T-helper 17 cell (primary cell): ENCODE results near the gene TRERF1. TPM values are rescaled to one million over a fixed set of nuclear protein-coding genes. Genes with fewer than 3 reads are reported as not detected.
"Not testable (repeated sequence)": the region's sequence is repeated elsewhere in the genome, so short reads cannot be mapped to it uniquely, and the experiment has no call there.

Source experiments
- ATAC-seq: fragments of 150-1000 bp; cut with Tn5 transposase; 2 replicates; pipeline ENCODE4 v1.10.0; 2021; ENCODE audit warnings: mild to moderate bottlenecking, moderate library complexity
- DNase-seq, 3 donors: peaks; one replicate each; pipeline versions ENCODE4 v3.0.0 to v3.0.0-alpha.2; 2020 to 2021
- H3K9me3 ChIP-seq: one replicate; pipeline ENCODE4 v1.7.0; 2013; ENCODE audit warnings: low read length, mild to moderate bottlenecking; ENCODE audit not compliant: control insufficient read depth, poor library complexity, severe bottlenecking
- H3K27ac Mint-ChIP-seq: one replicate; pipeline ENCODE4 v1.8.0; 2022; ENCODE audit warnings: mild to moderate bottlenecking, moderate library complexity, mixed read lengths
- H3K27me3 Mint-ChIP-seq: one replicate; pipeline ENCODE4 v1.8.0; 2022; ENCODE audit warnings: mixed read lengths
- H3K36me3 Mint-ChIP-seq: one replicate; pipeline ENCODE4 v1.8.0; 2022; ENCODE audit warnings: low read depth, mixed read lengths
- H3K4me1 Mint-ChIP-seq: one replicate; pipeline ENCODE4 v1.8.0; 2022; ENCODE audit warnings: mild to moderate bottlenecking, mixed read lengths
- H3K4me3 Mint-ChIP-seq: one replicate; pipeline ENCODE4 v1.8.0; 2022; ENCODE audit warnings: mild to moderate bottlenecking, moderate library complexity, mixed read lengths
- total RNA-seq, 4 donors: library from RNA in 2 of 4; stranded (reverse) in 2 of 4; gene quantifications; one replicate each; pipeline ENCODE4 v1.2.3 and lab custom pipeline; 2022 to 2026

Gene TRERF1
- total RNA-seq, 2 donors from 2014 or later, result 28.6 to 31.2 TPM

DNA sequence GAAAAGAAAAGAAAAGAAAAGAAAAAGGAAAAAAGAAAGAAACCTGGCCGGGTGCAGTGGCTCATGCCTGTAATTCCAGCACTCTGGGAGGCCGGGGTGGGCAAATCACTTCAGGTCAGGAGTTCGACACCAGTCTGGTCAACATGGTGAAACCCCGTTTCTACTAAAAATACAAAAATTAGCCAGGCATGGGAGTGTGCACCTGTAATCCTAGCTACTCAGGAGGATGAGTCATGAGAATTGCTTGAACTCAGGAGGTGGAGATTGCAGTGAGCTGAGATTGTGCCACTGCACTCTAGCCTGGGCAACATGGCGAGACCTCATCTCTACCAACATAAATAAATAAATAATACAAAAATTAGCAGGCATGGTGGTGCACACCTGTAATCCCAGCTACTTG, 259.3 kb downstream of the TRERF1 start:
- not testable (repeated sequence) for H3K4me1 Mint-ChIP-seq, H3K36me3 Mint-ChIP-seq

DNA sequence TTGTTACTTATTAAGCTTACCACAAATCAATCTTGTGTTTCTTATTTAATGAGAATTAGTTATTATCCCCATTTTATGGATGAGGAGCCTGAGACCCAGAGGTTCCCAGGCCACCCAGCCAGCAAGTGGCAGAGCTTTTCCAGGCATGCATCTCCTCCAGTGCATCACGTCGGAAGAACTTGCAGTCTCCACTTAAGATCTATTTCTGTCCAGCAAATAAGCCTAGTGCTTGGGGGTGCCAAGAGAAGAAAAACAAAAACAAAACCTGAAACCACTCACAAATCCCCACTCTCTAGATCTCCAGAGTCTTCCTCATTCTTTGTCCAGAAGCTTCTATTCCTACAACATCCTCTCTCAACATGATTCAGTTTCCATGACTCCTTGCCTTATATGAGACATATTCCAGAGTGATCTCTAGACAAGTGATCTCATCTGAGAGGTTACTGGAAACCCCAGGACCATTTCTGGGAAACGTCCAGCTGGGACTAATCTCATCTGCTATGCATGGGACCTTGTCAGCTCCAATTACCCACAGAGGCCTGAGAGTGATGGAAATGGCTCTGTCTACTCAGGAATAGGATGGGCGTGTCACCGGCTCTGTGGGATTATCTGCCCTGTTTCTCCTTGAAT, 261.1 kb downstream of the TRERF1 start:
- H3K27me3 Mint-ChIP-seq, result peaks cover 2% of the 10 kb centered on the region
- H3K9me3 ChIP-seq, result no peaks in the 10 kb centered on the region
- peak overlapping the region; percentile 37 for H3K27ac Mint-ChIP-seq
- DNase-seq, result no peak
- H3K4me1 Mint-ChIP-seq, result peaks cover 3% of the 10 kb centered on the region
- no peak overlapping the region for H3K4me3 Mint-ChIP-seq
- peaks cover 3% of the 10 kb centered on the region for H3K36me3 Mint-ChIP-seq
- ATAC-seq, result no peak

More for the DNA sequence above, 259.3 kb downstream of the TRERF1 start:
- not testable (repeated sequence) for ATAC-seq, DNase-seq, H3K4me3 Mint-ChIP-seq, H3K9me3 ChIP-seq, H3K27me3 Mint-ChIP-seq
- peak overlapping the region; percentile 37 for H3K27ac Mint-ChIP-seq

DNA sequence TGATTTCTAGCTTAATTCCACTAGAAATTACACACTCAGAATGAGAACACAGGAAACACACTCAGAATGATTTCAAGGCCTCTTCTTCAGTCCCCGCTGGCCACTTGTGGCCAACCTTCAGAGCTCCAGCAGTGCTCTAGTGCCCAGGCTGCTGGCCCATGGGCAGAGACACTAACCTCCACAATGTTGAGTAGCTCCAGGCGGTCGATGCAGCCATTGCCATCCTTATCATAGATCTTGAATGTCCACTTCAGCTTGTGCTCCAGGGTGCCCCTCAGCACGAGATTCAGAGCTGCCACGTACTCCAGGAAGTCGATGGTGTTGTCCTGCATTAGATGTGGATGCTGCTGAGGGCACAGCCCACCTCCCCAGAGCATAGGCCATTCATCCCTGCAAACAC, 263.3 kb downstream of the TRERF1 start:
- Mint-ChIP-seq H3K27me3 (peaks cover 9% of the 10 kb centered on the region), H3K36me3 (no peaks in the 10 kb centered on the region), H3K4me1 (no peaks in the 10 kb centered on the region), H3K4me3 (no peak overlapping the region), H3K27ac (no peak overlapping the region)
- H3K9me3 ChIP-seq, result no peaks in the 10 kb centered on the region
- DNase-seq (no peak), ATAC-seq (no peak)

DNA sequence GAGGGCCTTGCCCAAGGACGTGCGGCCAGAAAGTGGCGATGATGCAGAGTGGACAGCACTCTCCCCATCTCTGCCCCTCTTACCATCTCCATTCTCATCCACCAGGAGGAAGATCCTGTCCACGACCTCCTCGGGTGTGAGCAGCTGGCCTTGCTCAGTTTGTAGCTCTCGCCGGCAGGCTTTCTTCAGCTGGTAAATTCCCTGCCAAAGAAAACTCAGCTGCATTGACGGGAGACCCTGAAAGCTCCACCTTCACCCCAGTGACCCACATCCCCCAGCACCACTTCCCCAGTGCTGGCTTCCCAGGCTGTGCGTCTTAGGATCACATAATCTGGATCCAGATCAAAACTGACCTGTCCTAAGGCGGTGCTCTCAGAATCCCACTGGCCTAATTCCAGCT, 266.1 kb downstream of the TRERF1 start:
- H3K27ac Mint-ChIP-seq, result no peak overlapping the region
- no peak overlapping the region for H3K4me3 Mint-ChIP-seq
- H3K36me3 Mint-ChIP-seq, result no peaks in the 10 kb centered on the region
- ATAC-seq (no peak), DNase-seq (no peak)
- no peaks in the 10 kb centered on the region for H3K4me1 Mint-ChIP-seq
- H3K9me3 ChIP-seq, result no peaks in the 10 kb centered on the region
- peaks cover 14% of the 10 kb centered on the region for H3K27me3 Mint-ChIP-seq

DNA sequence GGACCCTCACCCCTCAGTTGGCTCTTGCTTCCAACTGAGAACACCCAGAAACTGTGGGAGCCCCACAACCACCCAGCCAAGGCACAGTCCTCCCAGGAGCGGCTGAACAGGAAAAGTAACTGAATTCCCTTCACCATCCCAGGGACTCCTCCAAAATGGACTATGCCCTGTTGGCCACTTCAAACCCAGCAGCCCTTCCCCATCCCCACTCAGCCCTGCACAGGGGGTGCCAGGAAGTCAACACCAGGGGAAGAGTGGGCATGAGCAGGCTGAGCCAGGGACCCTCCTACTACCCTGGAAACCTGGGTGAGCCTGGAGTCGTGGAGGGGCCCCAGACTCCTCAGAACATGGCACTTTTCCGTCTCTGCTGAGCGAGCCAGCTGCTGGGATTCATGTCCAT, 267.3 kb downstream of the TRERF1 start:
- Mint-ChIP-seq H3K27me3 (peaks cover 22% of the 10 kb centered on the region), H3K36me3 (no peaks in the 10 kb centered on the region), H3K4me1 (peaks cover 3% of the 10 kb centered on the region), H3K4me3 (no peak overlapping the region), H3K27ac (no peak overlapping the region)
- DNase-seq, result no peak
- no peak for ATAC-seq
- no peaks in the 10 kb centered on the region for H3K9me3 ChIP-seq

DNA sequence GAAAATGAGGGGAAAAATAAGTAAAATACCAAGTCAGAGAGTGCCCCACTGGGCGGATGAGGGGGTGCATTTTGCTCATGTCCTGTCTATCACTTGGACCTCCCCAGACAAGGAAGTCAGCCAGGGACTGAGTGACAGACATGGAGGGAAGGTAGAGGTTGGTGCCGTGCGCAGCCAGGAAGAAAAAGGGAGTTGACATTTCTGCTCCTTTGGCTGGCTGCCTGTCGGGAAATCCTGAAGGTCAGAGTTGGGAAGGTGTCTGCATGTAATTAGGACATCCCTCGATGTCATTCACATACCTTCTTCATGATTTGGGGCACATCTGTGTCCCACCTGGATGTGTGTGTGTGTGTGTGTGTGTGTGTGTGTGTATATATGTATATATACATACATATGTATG, 269.6 kb downstream of the TRERF1 start:
- ATAC-seq, result no peak

DNA sequence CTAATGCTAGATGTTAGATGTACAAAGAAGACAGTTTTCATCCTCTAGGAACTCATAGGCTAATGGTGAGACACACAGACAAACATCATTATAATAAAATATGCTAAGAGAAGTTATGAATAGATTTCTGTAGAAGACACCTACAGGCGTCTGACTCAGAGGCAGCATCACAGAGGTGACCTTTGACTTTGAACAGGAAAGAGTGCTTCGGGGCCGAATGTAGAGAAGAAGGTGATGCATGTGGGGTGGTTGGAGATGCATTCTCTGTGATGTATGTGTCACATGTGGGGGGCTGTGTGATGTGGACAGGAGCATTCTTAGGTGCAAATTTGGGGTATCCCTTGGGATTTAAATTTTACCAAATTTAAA, 271.8 kb downstream of the TRERF1 start:
- Mint-ChIP-seq H3K4me1 (peaks cover 3% of the 10 kb centered on the region), H3K36me3 (no peaks in the 10 kb centered on the region), H3K27ac (no peak overlapping the region), H3K27me3 (peaks cover 18% of the 10 kb centered on the region), H3K4me3 (no peak overlapping the region)
- H3K9me3 ChIP-seq, result no peaks in the 10 kb centered on the region
- DNase-seq, result no peak
- no peak for ATAC-seq

More for the DNA sequence above, 269.6 kb downstream of the TRERF1 start:
- H3K9me3 ChIP-seq, result no peaks in the 10 kb centered on the region
- no peak for DNase-seq
- Mint-ChIP-seq H3K36me3 (no peaks in the 10 kb centered on the region), H3K4me1 (peaks cover 3% of the 10 kb centered on the region), H3K27me3 (peaks cover 27% of the 10 kb centered on the region), H3K27ac (peak overlapping the region; percentile 43), H3K4me3 (no peak overlapping the region)

DNA sequence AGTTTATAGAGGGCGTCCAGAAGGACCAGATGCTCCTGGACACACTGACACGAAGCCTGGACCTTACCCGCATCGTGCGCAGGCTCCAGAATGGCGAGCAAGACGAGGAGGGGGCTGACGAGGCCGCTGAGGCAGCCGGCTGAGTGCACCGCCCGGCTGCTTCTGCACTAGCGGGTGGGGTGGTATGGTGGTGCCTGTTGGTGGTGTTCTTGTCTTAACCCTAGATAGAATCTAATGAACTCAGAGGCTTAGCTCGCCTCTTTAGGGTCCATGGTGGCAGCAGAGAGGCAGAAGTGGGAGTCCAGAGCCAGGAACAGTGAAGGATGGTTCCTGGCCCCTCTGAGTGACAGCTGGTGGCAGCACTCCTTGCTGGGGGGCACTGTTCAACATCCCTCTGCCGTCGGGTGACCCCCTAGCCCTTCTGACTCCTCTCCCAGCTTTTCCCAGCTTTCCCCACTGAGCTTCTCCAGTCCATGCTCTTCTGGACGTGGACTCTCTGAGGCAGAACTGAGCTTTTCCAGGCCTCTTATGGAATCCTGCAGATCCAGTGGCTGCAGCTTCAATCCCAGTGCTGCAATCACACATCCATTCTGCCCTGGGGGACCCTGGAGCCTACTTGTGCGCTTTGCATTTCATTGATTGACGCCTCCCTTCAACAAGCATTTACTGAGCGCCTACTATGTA, 272.3 kb downstream of the TRERF1 start:
- peaks cover 18% of the 10 kb centered on the region for H3K27me3 Mint-ChIP-seq
- peaks cover 3% of the 10 kb centered on the region for H3K4me1 Mint-ChIP-seq
- H3K36me3 Mint-ChIP-seq, result no peaks in the 10 kb centered on the region
- no peaks in the 10 kb centered on the region for H3K9me3 ChIP-seq
- ATAC-seq (no peak), DNase-seq (no peak)
- no peak overlapping the region for H3K4me3 Mint-ChIP-seq
- no peak overlapping the region for H3K27ac Mint-ChIP-seq

DNA sequence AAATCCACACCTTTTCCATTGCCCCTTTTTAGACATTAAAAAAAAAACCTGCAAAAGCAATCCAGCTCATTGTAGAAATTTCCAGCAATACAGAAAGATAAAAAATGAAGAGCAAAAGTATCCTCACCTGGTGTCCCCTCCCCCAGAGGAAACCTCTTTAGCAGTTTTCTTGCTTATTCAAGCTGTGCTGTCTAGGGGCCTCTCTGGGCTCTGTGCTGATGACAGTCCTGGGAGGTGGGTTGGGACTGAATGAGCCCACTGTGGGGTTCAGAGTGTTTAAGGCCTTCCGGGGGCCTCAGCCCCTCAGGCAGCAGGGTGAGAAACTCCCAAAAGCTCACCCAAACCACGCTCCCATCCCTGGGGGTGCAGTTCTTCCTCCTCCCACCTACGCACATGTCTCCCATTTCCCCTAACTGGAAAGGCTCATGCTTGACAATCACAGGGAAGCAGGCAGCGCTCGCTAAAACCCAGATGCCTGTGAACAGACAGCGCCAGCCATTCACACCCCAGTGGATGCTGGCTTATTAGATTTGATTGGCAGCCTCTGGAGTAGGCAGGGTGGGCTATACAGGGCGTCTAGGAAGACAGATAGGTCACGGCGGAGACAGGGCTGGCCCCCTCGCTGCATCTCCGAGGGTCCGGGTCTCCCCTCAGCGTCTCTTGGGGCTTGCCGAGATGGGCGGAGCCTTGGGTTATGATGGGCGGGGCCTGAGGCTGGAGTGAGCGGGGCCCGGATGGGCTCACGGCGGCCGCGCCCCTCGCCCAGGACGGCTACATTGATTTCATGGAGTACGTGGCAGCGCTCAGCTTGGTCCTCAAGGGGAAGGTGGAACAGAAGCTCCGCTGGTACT, 274.0 kb downstream of the TRERF1 start:
- no peak for DNase-seq
- H3K27ac Mint-ChIP-seq, result no peak overlapping the region
- ATAC-seq, result no peak
- H3K4me3 Mint-ChIP-seq, result no peak overlapping the region
- peaks cover 3% of the 10 kb centered on the region for H3K4me1 Mint-ChIP-seq
- H3K9me3 ChIP-seq, result no peaks in the 10 kb centered on the region
- H3K36me3 Mint-ChIP-seq, result no peaks in the 10 kb centered on the region
- peaks cover 23% of the 10 kb centered on the region for H3K27me3 Mint-ChIP-seq

DNA sequence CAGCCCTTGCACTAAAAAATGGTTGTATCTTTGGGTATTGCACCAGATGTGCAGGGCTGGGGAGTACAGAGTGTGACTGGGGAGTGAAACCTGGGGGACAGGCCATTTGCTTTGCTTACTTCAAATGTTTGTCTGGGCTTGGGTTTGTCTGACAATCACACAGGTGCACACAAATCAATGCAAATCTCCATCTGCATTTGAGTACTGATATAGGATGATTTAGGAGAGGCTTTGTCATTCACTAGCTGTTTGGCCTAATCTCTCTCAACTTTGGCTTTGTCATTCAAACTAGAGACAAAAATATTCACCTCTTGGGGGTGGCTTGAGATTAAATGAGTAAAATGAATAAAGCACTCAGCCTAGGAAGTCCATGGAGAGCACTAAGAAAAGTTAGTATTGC, 274.7 kb downstream of the TRERF1 start:
- DNase-seq, result no peak
- Mint-ChIP-seq H3K27me3 (peaks cover 23% of the 10 kb centered on the region), H3K4me1 (peaks cover 3% of the 10 kb centered on the region), H3K4me3 (no peak overlapping the region), H3K36me3 (no peaks in the 10 kb centered on the region), H3K27ac (no peak overlapping the region)
- ATAC-seq, result no peak
- no peaks in the 10 kb centered on the region for H3K9me3 ChIP-seq

DNA sequence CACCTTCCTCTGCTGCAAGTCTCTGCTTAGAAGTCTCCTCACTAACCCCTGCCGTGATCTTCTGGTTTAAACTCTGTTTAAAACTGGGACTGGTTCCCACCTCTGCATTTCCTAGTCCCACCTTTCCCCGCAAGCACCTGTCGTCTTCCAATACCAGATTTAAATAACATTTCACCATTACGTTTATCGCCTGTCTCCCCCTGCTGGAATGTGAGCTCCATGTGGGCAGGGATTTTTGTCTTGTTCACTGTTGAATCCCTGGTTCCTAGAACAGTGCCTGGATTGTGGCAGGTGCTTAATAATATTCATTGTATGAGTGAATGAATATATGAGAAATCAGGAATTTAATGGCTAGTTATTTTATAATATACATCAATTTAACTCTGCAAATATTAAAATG, 275.9 kb downstream of the TRERF1 start:
- Mint-ChIP-seq H3K27me3 (peaks cover 18% of the 10 kb centered on the region), H3K27ac (no peak overlapping the region), H3K4me1 (peaks cover 3% of the 10 kb centered on the region), H3K36me3 (no peaks in the 10 kb centered on the region), H3K4me3 (no peak overlapping the region)
- ATAC-seq (no peak), DNase-seq (no peak)
- H3K9me3 ChIP-seq, result no peaks in the 10 kb centered on the region
